Activated CD8-positive, alpha-beta memory T cell treated with anti-CD3 and anti-CD28 coated beads for 1 hour (primary cell): Measurements from ENCODE around the gene SMARCAL1.
"Not testable (repeated sequence)": the region's sequence is repeated elsewhere in the genome, so short reads cannot be mapped to it uniquely, and the experiment has no call there.

ENCODE experiments used
- DNase-seq, 2 donors: peaks; one replicate each; pipeline ENCODE4 v3.0.0-alpha.2; 2020; ENCODE audit warnings: low read depth in 1 of 2; ENCODE audit errors: extremely low read depth in 1 of 2

SMARCAL1 gene

GRCh38 chr2:216412022-216412999 lies at the start of gene SMARCAL1:
Gene SMARCAL1 (plus strand): TSS chr2:216412484. CDS start chr2:216414705, 2,221 bp downstream.
- DNase-seq: peak; percentile 97

- DNase-seq: no peak
Observed at GRCh38 chr2:216362730-216363129, 49.6 kb upstream of the SMARCAL1 start.

GRCh38 chr2:216363221-216363620 lies 49.1 kb upstream of the SMARCAL1 start:
- no peak for DNase-seq

GRCh38 chr2:216365518-216365917 lies 46.8 kb upstream of the SMARCAL1 start:
- no peak for DNase-seq

GRCh38 chr2:216366777-216367471 lies 45.4 kb upstream of the SMARCAL1 start:
- DNase-seq: no peak

- DNase-seq: no peak
Observed at GRCh38 chr2:216369821-216370220, 42.5 kb upstream of the SMARCAL1 start.

- DNase-seq: no peak
Observed at GRCh38 chr2:216370961-216371712, 41.1 kb upstream of the SMARCAL1 start.

- peak in 1 of 2 donors; percentile 65 for DNase-seq
Observed at GRCh38 chr2:216371721-216372702, 40.3 kb upstream of the SMARCAL1 start, which contains the start of gene MARCHF4. Gene MARCHF4 (minus strand): TSS chr2:216372483. CDS start chr2:216370260, 2,223 bp downstream.

- no peak for DNase-seq
Observed at GRCh38 chr2:216372761-216373291, 39.5 kb upstream of the SMARCAL1 start.

- no peak for DNase-seq
Observed at GRCh38 chr2:216373896-216374295, 38.4 kb upstream of the SMARCAL1 start.

GRCh38 chr2:216375286-216375685 lies 37.0 kb upstream of the SMARCAL1 start:
- no peak for DNase-seq

GRCh38 chr2:216379977-216380376 lies 32.3 kb upstream of the SMARCAL1 start:
- no peak for DNase-seq

- not testable (repeated sequence) for DNase-seq
Observed at GRCh38 chr2:216384409-216384808, 27.9 kb upstream of the SMARCAL1 start.

- DNase-seq: no peak
Observed at GRCh38 chr2:216385478-216385877, 26.8 kb upstream of the SMARCAL1 start.

GRCh38 chr2:216387262-216387661 lies 25.0 kb upstream of the SMARCAL1 start:
- DNase-seq: no peak

- no peak for DNase-seq
Observed at GRCh38 chr2:216388046-216388884, 24.0 kb upstream of the SMARCAL1 start.

- no peak for DNase-seq
Observed at GRCh38 chr2:216389570-216389969, 22.7 kb upstream of the SMARCAL1 start.

- no peak for DNase-seq
Observed at GRCh38 chr2:216391401-216391800, 20.9 kb upstream of the SMARCAL1 start.
